ENCODE measurements around the gene RPP25. TPM values are rescaled to one million over a fixed set of nuclear protein-coding genes. Genes with fewer than 3 reads are reported as not detected.

The RPP25 gene, protein sequence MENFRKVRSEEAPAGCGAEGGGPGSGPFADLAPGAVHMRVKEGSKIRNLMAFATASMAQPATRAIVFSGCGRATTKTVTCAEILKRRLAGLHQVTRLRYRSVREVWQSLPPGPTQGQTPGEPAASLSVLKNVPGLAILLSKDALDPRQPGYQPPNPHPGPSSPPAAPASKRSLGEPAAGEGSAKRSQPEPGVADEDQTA
- total RNA-seq = 1 to 10 TPM; 2.4 to 9.6 TPM

DNA sequence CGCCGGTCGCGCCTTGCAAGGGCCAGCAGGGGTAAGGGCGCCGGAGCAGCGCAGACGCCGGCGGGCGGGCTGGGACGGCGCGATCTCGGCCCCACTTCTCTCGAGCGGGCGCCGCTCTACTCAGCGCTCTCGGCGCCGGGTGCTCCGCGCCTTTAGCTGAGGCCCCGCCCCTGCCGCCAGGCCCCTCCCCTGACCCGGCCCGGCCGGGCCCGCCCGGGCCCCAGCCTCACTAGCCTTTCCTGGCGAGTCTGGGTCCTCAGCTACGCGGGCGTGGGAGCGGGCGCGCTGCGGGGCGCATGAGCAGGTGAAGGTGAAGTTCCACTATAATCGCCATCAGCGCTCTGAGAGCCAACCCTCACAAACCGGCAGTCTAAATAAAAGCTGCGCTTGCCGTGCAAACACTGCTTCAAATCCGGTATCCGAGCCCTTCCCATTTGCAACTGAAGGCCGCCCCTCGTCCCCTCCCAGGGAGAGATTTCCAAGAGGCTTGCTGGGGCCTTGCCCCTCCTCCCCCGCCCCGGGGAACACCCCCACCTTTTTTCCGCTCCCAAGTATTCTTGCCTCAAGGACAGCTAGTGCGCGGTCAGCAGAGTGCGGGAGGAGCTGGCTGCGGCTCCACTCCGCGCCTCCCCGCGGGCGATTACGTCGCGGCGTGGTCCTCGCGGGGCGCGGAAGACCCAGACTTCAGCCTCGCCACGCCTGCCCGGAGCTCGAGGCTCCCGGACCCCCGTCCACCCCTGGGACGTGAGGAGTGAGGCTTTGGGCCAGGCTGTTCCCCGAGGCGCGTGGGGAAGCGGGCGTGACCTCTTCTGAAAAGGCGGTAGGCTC lies at the start of gene RPP25:
TSS of gene RPP25 (minus strand) at position 125 of the 828 bp plus-strand sequence. CDS start 189 bp downstream, outside the sequence.
- Mint-ChIP-seq H3K36me3 (ENCODE audit: low read depth) (no peaks in the 10 kb centered on the region), H3K9me3 (no peaks in the 10 kb centered on the region), H3K4me3 (peak within 1 kb of the TSS; percentile 61), H3K4me1 (peaks cover 9% of the 10 kb centered on the region), H3K27me3 (peaks cover 15% of the 10 kb centered on the region), H3K27ac (no peak within 1 kb of the TSS)
- ATAC-seq (replicated peaks) = peak; percentile 84

GRCh38 chr15:75002398-75002797 lies 45.8 kb upstream of the RPP25 start:
- peaks cover 11% of the 10 kb centered on the region for H3K27me3 Mint-ChIP-seq
- H3K9me3 Mint-ChIP-seq = no peaks in the 10 kb centered on the region
- no peak overlapping the region for H3K27ac Mint-ChIP-seq
- H3K4me1 Mint-ChIP-seq = peaks cover 5% of the 10 kb centered on the region
- ATAC-seq (replicated peaks) = no peak
- H3K36me3 Mint-ChIP-seq (ENCODE audit: low read depth) = no peaks in the 10 kb centered on the region
- no peak overlapping the region for H3K4me3 Mint-ChIP-seq

DNA sequence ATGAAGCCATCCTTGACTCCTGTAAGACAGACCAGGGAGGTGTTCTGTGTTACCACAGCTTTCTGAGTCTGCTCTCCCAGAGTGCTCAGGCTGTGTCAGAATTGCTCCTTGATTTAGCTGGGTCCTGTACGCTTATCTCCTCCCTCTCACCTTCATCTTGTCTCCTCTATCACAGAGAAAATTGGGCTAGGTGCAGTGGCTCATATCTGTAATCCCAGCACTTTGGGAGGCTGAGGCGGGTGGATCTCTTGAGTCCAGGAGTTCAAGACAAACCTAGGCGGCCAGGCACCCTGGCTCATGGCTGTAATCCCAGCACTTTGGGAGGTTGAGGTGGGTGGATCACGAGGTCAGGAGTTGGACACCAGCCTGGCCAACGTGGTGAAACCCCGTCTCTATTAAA lies 44.7 kb upstream of the RPP25 start:
- H3K36me3 Mint-ChIP-seq (ENCODE audit: low read depth) = no peaks in the 10 kb centered on the region
- H3K9me3 Mint-ChIP-seq = no peaks in the 10 kb centered on the region
- no peak overlapping the region for H3K4me3 Mint-ChIP-seq

DNA sequence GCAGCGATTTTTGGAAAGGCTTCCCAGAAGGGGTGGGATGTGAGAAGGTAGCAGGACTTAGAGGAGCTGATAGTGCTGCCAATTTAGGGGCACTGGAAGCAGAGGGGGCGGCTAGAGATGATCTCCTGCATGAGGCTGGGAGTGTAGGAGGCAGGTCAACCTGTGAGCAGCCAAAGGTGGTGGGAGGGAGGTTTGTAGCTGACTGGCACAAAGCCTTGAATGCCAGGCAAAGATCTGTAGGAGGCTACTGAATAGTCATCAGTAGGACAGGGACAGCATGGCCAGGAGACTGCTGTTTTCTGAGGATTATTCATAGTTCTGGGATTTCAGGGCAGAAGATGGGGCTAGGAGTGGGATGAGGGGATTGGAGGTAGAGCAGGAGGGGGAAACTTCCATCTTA lies 41.0 kb upstream of the RPP25 start:
- Mint-ChIP-seq H3K36me3 (ENCODE audit: low read depth) (no peaks in the 10 kb centered on the region), H3K27me3 (peaks cover 18% of the 10 kb centered on the region), H3K9me3 (no peaks in the 10 kb centered on the region), H3K4me3 (no peak overlapping the region), H3K4me1 (peaks cover 20% of the 10 kb centered on the region), H3K27ac (no peak overlapping the region)
- ATAC-seq (replicated peaks) = no peak

More for the DNA sequence above, 44.7 kb upstream of the RPP25 start:
- Mint-ChIP-seq H3K4me1 (peaks cover 9% of the 10 kb centered on the region), H3K27ac (no peak overlapping the region), H3K27me3 (peaks cover 17% of the 10 kb centered on the region)
- no peak for ATAC-seq (replicated peaks)

GRCh38 chr15:74997141-74997540 lies 40.6 kb upstream of the RPP25 start:
- H3K36me3 Mint-ChIP-seq (ENCODE audit: low read depth) = no peaks in the 10 kb centered on the region
- no peak for ATAC-seq (replicated peaks)
- H3K27ac Mint-ChIP-seq = no peak overlapping the region
- peaks cover 20% of the 10 kb centered on the region for H3K4me1 Mint-ChIP-seq
- peaks cover 14% of the 10 kb centered on the region for H3K27me3 Mint-ChIP-seq
- H3K4me3 Mint-ChIP-seq = no peak overlapping the region
- H3K9me3 Mint-ChIP-seq = no peaks in the 10 kb centered on the region

DNA sequence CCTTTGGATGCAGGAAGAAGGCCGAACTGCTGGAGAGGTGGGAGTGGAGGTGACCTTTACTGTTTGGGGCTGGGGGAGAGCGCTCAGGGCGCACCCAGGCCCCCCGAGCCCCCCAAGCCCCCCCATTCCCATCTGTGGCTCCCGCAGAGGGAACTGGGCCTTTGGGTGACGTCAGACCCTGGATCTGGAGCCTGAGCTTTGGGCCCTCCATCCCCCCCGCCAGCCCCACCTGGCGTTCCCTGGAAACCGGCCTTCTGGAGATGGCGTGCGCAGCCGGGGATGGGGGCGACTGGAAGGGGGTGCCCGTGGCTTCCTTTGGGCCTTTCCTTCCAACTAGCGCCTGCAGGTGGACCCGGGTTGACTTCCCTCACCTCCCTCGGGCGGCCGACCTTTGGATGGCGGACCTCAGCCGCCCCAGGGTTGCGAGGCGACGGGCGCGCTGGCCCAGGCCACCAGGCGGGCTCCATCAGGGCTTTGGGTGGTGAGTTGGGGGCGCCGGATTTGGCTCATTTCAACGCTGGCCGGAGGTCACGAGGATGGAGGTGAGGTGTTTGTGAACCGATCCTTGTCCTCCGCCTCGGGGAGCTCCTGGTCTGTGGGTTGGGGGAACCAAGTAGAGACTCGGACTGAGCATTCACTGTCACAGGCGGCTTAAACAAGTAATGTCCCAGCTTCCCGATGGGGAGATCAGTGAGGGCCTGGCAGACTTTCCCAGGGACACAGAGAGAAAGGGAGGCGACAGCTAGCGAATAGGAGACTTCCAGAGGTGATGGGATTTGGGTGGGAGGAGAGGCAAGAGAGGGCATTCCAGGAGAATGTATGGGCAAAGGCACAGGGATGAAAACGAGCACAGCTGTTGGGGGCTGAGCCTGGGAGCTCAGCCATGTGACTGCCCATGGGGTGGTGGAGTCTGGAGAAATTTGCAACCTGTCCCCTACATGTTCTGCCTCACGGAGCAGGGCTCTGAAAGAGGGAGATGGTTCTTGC lies 39.5 kb upstream of the RPP25 start:
- peaks cover 16% of the 10 kb centered on the region for H3K27me3 Mint-ChIP-seq
- peak overlapping the region; percentile 14 for H3K27ac Mint-ChIP-seq
- H3K4me3 Mint-ChIP-seq = peak overlapping the region; percentile 91
- H3K4me1 Mint-ChIP-seq = peaks cover 20% of the 10 kb centered on the region
- H3K36me3 Mint-ChIP-seq (ENCODE audit: low read depth) = no peaks in the 10 kb centered on the region
- no peaks in the 10 kb centered on the region for H3K9me3 Mint-ChIP-seq
- no peak for ATAC-seq (replicated peaks)

DNA sequence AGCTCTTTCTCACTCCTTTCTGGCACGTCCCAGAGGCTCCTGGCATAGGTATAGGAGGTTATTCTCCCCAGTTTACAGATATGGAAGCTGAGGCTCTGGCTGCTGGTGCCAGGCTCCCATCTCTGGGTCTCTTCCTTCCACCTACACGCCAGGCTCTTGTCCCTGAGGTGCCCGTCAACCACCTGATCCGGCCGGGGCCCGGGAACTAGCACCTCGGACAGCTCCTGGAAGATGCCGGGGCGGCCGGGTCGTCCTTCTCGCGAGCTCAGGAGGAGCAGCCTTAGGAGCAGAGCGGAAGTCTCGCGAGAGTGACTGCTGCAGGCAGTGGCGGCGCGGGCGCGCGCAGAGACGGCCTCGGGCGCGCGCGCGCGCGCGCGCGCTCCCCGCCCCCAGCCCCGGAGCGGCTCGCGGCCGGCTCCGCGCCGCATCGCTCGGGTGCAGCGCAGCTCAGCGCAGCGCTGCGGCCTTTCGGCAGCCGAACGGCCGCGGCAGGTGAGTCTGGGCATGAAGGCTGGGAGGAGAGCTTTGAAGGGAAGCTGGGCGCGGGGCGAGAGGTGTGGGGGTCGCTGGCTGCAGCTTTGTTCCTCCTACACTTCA lies 38.7 kb upstream of the RPP25 start, which contains the start of gene SCAMP5:
TSS of gene SCAMP5 (plus strand) at position 382 of the 597 bp plus-strand sequence. CDS start 16,277 bp downstream, outside the sequence.
- Mint-ChIP-seq H3K27me3 (peaks cover 16% of the 10 kb centered on the region), H3K9me3 (no peaks in the 10 kb centered on the region), H3K4me1 (peaks cover 24% of the 10 kb centered on the region), H3K27ac (peak within 1 kb of the TSS; percentile 87), H3K36me3 (ENCODE audit: low read depth) (no peaks in the 10 kb centered on the region), H3K4me3 (peak within 1 kb of the TSS; percentile 91)
- peak; percentile 98 for ATAC-seq (replicated peaks)

GRCh38 chr15:74994685-74995084 lies 38.1 kb upstream of the RPP25 start:
- ATAC-seq (replicated peaks) = no peak
- H3K4me3 Mint-ChIP-seq = peak overlapping the region; percentile 91
- peaks cover 16% of the 10 kb centered on the region for H3K27me3 Mint-ChIP-seq
- peak overlapping the region; percentile 87 for H3K27ac Mint-ChIP-seq
- H3K36me3 Mint-ChIP-seq (ENCODE audit: low read depth) = no peaks in the 10 kb centered on the region
- H3K9me3 Mint-ChIP-seq = no peaks in the 10 kb centered on the region
- H3K4me1 Mint-ChIP-seq = peaks cover 25% of the 10 kb centered on the region

- peaks cover 16% of the 10 kb centered on the region for H3K27me3 Mint-ChIP-seq
- peak overlapping the region; percentile 91 for H3K4me3 Mint-ChIP-seq
- H3K4me1 Mint-ChIP-seq = peaks cover 25% of the 10 kb centered on the region
- no peak for ATAC-seq (replicated peaks)
- no peak overlapping the region for H3K27ac Mint-ChIP-seq
- no peaks in the 10 kb centered on the region for H3K36me3 Mint-ChIP-seq (ENCODE audit: low read depth)
- no peaks in the 10 kb centered on the region for H3K9me3 Mint-ChIP-seq
These were observed 37.7 kb upstream of the RPP25 start for GRCh38 chr15:74994236-74994635.

GRCh38 chr15:74992619-74993018 lies 36.0 kb upstream of the RPP25 start:
- H3K4me3 Mint-ChIP-seq = no peak overlapping the region
- peaks cover 14% of the 10 kb centered on the region for H3K27me3 Mint-ChIP-seq
- ATAC-seq (replicated peaks) = no peak
- H3K9me3 Mint-ChIP-seq = no peaks in the 10 kb centered on the region
- no peak overlapping the region for H3K27ac Mint-ChIP-seq
- peaks cover 22% of the 10 kb centered on the region for H3K4me1 Mint-ChIP-seq
- H3K36me3 Mint-ChIP-seq (ENCODE audit: low read depth) = no peaks in the 10 kb centered on the region

DNA sequence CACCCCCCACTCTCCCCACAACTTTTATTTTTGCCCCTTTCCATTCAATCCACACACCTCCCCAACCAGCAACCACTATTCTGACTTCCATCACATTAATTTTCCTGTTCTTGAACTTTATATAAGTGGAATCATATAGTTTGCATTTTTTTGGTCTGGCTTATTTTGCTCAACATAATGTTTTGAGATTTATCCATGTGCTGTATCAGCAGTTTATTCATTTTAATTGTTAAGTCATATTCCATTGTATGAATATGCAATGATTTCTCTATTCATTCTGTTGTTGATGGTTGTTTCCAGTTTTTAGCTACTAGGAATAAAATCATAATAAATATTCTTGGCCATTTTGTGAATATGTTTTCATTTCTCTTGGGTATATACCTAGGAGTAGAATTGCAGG lies 33.0 kb upstream of the RPP25 start:
- H3K4me3 Mint-ChIP-seq = no peak overlapping the region
- H3K9me3 Mint-ChIP-seq = no peaks in the 10 kb centered on the region
- H3K4me1 Mint-ChIP-seq = peaks cover 9% of the 10 kb centered on the region
- no peaks in the 10 kb centered on the region for H3K36me3 Mint-ChIP-seq (ENCODE audit: low read depth)
- H3K27me3 Mint-ChIP-seq = peaks cover 8% of the 10 kb centered on the region
- ATAC-seq (replicated peaks) = no peak
- H3K27ac Mint-ChIP-seq = no peak overlapping the region

DNA sequence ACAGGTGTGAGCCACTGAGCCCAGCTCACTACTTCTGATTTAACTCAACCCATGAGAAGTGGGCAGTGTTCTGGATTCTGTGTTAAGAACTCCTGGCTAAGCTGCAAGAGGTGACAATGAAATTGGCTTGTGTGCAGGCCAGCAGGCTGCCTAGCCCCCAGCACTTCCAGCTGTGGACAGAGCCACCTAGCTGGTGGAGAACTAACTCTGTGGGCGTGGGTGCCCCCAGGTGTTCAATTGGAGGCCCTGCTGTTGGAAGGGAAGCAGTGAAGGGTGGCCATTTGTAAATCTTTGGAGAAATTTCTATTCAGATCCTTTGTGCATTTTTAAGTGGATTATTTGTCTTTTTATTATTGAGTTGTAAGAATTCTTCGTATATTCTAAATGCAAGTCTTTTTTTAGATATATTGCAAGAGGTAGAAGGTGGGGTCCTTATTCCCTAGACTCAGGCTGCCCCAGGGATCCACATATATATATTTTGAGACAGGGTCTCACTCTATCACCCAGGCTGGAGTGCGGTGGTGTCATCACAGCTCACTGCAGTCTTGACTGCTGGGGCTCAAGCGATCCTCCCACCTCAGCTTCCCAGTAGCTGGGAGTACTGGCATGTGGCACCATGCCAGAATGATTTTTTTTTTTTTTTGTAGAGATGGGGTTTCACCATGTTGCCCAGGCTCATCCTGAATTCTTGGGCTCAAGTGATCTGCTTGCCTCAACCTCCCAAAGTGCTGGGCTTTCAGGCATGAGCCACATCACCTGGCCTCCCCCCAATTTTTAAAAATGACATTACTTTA lies 31.6 kb upstream of the RPP25 start:
- H3K4me1 Mint-ChIP-seq = peaks cover 17% of the 10 kb centered on the region
- no peak overlapping the region for H3K27ac Mint-ChIP-seq
- H3K36me3 Mint-ChIP-seq (ENCODE audit: low read depth) = no peaks in the 10 kb centered on the region
- no peak overlapping the region for H3K4me3 Mint-ChIP-seq
- ATAC-seq (replicated peaks) = peak; percentile 27
- H3K9me3 Mint-ChIP-seq = no peaks in the 10 kb centered on the region
- H3K27me3 Mint-ChIP-seq = peaks cover 8% of the 10 kb centered on the region

GRCh38 chr15:74983725-74984231 lies 27.2 kb upstream of the RPP25 start:
- peak; percentile 99 for ATAC-seq (replicated peaks)
- no peaks in the 10 kb centered on the region for H3K9me3 Mint-ChIP-seq
- peaks cover 11% of the 10 kb centered on the region for H3K27me3 Mint-ChIP-seq
- peaks cover 12% of the 10 kb centered on the region for H3K4me1 Mint-ChIP-seq
- peak overlapping the region; percentile 15 for H3K4me3 Mint-ChIP-seq
- peak overlapping the region; percentile 46 for H3K27ac Mint-ChIP-seq
- H3K36me3 Mint-ChIP-seq (ENCODE audit: low read depth) = no peaks in the 10 kb centered on the region
